ENCODE measurements around the gene INF2.
"Not testable (repeated sequence)": the region's sequence is repeated elsewhere in the genome, so short reads cannot be mapped to it uniquely, and the experiment has no call there.

The INF2 gene

GRCh38 chr14:104657563-104658324, 31.7 kb upstream of the INF2 start:
- no peak for DNase-seq

DNA sequence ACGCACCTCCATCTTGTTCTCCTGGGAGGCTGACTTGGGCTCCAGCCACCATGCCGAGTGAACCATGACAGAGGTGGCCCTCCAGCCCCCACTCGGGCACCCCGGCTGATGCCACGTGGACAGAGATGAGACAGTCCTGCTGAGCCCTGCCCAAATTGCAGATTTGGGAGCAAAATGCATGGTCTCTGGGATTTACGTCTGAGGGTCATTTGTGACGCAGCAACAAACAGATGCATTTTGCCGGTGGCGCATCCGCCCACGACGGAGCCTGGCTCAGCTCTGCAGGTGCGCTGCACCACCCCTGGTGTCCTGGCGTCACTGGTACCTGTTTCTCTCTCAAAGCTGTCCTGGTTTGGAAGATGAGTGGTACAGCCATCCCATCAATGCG, 31.1 kb upstream of the INF2 start:
- no peak for DNase-seq

GRCh38 chr14:104659146-104659545, 30.3 kb upstream of the INF2 start:
- DNase-seq, result no peak

DNA sequence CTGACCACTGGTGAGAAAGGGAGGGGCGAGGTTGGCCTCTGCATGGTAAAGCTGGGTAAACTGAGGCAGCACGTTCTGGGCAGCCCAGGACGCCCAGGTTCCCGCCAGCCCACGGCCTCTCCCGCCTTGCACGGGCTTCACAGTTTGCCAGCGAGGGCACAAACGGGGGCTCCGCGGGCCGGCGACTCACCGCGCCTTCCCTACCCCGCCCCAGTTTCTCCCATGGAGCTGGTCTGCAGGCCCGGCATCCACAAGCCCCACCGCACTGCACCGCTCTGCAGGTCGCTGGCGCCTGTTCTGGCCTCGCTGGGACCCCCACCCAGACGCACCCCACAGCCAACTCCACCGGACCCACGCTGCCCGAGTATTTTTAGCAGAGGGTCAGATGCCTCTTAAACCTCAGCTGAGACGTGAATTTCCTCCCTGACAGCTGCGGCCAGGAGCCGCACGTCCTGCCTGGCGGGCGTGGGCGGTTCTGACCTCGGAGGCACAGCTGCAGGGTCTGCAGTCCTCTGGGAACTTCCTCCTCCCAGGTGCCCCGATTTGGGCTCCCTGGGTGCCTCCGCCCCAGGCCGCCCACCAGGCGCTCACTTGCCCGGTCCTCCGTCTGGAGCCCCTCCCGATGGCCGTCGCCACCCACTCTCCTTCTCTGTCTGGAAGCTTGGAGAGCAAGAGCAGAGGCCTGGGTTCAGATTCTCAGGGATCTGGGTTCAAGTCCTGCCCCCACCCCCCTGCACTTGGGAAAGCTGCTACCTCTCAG, 29.5 kb upstream of the INF2 start:
- no peak for DNase-seq

GRCh38 chr14:104660597-104660996, 28.8 kb upstream of the INF2 start:
- DNase-seq, result no peak

DNA sequence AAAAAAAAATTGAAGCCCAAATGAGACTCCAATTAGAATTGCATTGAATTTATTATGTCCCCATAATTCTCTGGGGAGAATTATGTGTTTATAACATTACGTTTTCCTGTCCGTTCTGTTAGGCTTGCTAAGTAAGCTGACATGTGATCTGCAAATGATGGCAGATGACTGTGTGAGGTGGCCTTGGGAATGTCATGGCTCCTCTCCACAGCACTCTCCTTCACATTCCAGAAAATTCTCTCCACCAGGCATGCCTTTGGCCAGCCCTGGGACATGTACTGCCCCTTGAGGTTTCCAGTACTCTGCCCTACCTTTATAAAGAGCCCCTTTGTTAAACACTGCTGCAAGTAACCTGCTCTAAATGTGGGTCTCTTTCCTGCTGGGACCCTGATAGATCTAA, 28.3 kb upstream of the INF2 start:
- no peak for DNase-seq

GRCh38 chr14:104661528-104662157, 27.8 kb upstream of the INF2 start:
- not testable (repeated sequence) for DNase-seq

DNA sequence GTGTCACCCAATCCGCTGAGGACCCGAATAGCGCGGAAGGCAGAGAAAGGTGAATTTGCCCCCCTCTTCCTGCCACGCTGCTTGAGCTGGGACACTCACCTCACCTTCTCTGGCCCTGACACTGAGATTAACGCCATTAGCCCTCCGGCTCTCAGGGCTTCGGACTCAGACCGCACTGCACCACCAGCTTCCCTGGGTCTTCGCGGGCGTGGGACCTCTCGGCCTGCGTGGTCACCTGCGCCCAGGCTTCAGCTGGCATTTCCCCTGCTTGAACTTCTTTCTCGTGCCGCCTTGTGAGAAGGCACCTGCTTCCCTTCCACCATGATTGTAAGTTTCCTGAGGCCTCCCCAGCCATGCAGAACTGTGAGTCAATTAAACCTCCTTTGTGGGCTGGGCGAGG, 26.9 kb upstream of the INF2 start:
- DNase-seq, result not testable (repeated sequence)

DNA sequence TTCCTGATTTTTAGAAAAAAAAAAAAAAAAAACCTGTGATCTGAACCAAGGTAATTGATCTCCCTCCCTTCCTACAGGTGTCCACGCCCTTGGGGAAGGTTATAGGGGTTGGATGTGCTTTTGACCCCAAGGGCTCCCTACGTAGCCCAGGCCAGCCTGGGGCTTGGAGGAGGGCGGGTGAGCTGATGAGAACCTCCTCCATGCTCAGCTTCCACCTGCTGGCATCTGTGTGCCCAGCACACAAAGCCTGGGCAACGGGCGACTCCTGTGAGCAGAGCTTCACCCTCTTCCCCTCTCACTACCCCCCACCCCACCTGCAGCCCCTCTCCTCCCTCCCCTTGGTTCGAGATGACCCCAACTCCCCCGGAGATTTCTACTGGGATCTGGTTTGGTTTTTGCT, 25.3 kb upstream of the INF2 start:
- DNase-seq, result no peak

DNA sequence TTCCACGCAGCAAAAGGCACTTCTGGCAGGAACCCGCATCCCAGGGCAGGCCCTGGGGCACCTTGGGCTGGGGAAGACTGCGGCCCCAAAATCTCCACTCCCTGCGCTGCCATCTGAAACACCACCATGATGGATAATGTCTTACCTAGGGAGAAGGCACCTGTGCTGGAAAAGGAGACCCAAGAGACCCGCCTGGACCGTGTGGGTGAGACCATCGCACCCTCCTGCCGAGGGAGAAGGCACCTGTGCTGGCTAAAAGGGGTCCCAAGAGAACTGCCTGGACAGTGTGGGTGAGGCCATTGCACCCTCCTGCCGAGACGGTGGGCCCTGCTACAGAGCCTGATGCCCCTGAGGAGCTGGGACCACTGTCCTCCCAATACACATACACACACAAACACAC, 24.8 kb upstream of the INF2 start:
- DNase-seq, result no peak

DNA sequence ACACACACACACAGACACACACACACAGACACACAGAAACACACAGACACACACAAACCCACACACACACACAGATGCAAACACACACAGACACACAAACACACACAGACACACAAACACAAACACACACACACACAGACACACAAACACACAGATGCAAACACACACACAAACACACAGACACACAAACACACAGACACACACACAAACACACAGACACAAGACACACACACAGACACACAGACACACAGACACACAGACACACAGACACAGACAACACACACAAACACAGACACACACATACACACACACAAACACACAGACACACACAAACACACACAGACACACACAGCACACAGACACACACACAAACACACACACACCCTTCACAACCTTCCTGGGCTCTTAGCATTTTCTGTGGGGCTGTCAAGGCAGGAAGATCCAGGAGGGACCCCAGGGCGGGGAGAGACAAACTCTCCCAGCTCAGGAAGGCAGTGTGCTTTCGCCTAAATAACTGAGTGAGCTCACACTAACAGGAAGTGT, 24.2 kb upstream of the INF2 start:
- no peak for DNase-seq

GRCh38 chr14:104665657-104666522, 23.5 kb upstream of the INF2 start:
- peak; percentile 58 for DNase-seq

DNA sequence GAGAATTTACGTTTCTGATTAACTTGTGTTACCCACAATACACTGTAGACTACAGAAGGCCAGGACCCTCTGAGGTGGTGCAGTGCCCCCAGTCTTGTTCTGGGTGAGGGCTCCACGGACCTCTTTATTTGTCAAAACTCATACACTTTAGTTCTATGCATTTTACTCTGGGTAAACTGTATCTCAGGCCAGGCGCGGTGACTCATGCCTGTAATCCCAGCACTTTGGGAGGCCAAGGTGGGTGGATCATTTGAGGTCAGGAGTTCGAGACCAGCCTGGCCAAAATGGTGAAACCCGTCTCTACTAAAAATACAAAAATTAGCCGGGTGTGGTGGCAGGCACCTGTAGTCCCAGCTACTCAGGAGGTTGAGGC, 22.9 kb upstream of the INF2 start:
- not testable (repeated sequence) for DNase-seq

- DNase-seq, result no peak
Observed at GRCh38 chr14:104666981-104667380, 22.4 kb upstream of the INF2 start.

DNA sequence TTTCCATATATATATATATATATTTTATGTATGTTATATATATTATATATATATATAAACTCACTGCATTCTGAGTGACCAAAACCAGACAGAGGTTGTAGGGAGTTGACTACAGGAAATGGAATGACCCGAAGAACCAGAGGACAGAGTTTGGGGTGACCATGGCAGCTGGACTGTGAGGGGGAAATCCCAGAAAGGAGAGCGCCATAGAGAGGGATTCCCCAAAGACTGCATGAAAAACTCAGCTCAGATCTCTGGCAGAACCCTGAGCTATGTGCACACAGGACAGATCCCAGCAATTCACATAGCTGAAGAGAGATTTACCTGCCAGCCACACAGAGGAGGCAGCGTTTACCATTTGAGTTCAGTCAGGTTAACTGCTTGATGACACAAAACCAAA, 19.7 kb upstream of the INF2 start:
- no peak for DNase-seq

- not testable (repeated sequence) for DNase-seq
Observed at GRCh38 chr14:104671330-104671977, 18.0 kb upstream of the INF2 start.

- not testable (repeated sequence) for DNase-seq
Observed at GRCh38 chr14:104672119-104672518, 17.3 kb upstream of the INF2 start.

DNA sequence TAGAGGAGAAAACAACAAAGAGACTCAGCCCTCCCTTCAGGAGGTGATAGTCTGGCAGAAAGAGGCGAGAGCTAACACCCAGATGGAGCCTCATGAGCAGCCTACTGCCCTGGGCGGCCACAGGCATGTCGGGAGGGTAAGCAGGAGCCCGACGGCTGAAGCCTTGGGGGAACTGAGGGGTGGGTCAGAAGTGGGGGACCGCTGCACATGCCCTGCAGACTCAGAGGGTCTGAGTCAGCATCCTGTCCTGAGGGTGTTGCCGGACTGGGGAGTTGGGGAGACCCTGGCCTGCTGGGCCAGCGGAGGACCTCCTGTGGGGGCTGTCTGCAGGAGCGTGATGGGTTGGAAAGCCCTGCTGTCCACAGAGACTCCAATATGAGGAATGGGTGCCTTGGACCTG, 15.9 kb upstream of the INF2 start:
- no peak for DNase-seq

DNA sequence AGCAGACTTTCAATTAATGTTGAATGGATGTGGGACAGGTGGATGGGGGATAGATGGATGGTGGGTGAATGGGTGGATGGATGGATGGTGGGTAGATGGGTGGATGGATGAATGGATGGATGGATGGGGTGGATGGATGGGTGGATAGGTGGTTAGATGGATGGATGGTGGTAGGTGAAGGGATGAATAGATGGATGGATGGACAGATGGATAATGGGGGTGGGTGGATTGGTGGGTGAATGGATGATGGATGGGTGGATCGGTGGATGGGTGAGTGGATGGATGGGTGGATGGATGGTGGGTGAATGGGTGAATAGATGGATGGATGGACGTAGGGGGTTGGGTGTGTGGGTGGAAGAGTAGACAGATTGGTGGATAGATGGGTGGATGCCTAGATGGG, 14.0 kb upstream of the INF2 start:
- no peak for DNase-seq

GRCh38 chr14:104676130-104676693, 13.2 kb upstream of the INF2 start:
- DNase-seq, result no peak

DNA sequence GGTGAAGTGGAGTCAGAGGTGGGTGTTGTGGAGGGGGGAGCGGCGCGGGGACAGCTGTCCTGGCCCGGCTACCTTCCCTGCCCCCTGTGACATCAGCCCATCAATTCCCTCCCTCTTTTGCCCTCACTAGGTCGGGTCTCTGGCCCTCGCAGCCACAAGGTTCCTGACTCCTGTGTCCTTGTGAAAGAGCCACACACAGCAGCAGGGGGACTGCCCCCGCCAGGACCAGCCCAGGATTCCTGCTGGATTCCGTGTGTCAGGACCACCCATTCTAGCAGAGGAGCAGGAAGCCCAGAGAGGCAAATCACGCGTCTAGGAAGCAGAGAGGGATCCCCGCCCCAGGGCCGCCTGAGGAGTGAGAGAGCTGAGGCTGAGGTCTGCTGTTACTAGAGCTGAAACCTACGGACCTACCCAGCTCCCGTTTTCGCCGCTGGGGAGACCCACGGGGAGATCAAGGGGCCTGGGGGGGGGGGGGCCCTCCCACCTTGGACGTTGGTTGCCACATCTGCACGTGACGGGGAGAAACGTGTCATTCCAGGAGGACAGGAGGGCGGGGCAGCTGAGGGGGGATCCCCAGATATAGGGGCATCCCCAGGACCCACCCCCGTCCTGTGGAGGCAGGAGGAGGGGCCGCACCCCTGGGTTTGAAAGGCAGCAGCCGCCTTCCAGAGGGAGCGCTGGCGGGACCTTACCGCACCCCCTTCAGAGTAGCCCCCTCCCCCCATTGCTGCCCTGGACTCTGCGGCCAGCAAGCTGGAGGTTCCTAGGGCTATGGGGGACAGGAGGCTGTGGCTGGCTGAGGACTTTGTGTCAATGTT, 12.5 kb upstream of the INF2 start:
- peak; percentile 30 for DNase-seq

Data from CD4-positive, alpha-beta T cell treated with Interleukin-12 subunit alpha and Interleukin-12 subunit beta, for 1 hour (primary cell).